Tibial artery (tissue), 4 donors: ENCODE measurements around the gene LTB.

Source experiments
- DNase-seq, 2 donors: peaks; one replicate each; pipeline ENCODE4 v3.0.0-alpha.2; 2019
- H3K27ac ChIP-seq, 2 donors: fragments of 200-600 bp; sonication (generic) in 1 of 2; 1 replicate in 1 of 2; 2 replicates in 1 of 2; pipeline ENCODE4 v1.5.1; 2018 to 2019; ENCODE audit warnings: mild to moderate bottlenecking in 1 of 2
- H3K27me3 ChIP-seq, 2 donors: fragments of 200-600 bp; sonication (generic) in 1 of 2; one replicate each; pipeline versions ENCODE4 v1.5.1 to v1.6.0; 2016 to 2019
- H3K36me3 ChIP-seq, 3 donors: fragments of 200-600 bp; sonication (generic) in 2 of 3; one replicate each; pipeline ENCODE4 v1.5.1; 2016 to 2019; ENCODE audit warnings: mild to moderate bottlenecking in 2 of 3
- H3K4me1 ChIP-seq, 4 donors: fragments of 200-600 bp; sonication (generic) in 2 of 4; 1 replicate in 3 of 4; 2 replicates in 1 of 4; pipeline ENCODE4 v1.5.1; 2016 to 2019
- H3K4me3 ChIP-seq, 2 donors: fragments of 200-600 bp; sonication (generic) in 1 of 2; 1 replicate in 1 of 2; 2 replicates in 1 of 2; pipeline ENCODE4 v1.5.1; 2018 to 2019; ENCODE audit warnings: mild to moderate bottlenecking in 2 of 2
- H3K9me3 ChIP-seq, 3 donors: fragments of 200-600 bp; sonication (generic) in 1 of 3; one replicate each; pipeline ENCODE4 v1.5.1; 2016 to 2019
- CTCF ChIP-seq, 2 experiments: fragments of 200-600 bp in 1 of 2; fragments of 450-650 bp in 1 of 2; IDR thresholded peaks; one replicate each; pipeline ENCODE4 v1.5.1; 2017 to 2019; ENCODE audit warnings: antibody characterized with exemption in 2 of 2, mild to moderate bottlenecking in 1 of 2, moderate library complexity in 1 of 2
- intact Hi-C: fragments of 100-400 bp; cut with DNase I; formaldehyde crosslinking; loops from one replicate; pipeline ENCODE4 v1.15.0; 2023; ENCODE audit warnings: low total_unique reads

The LTB gene

GRCh38 chr6:31567531-31568370 is 14.5 kb downstream of the LTB start:
- intact Hi-C loops = no loop called here
- Histone ChIP-seq H3K27me3 (peaks cover 0 to 36% of the 10 kb centered on the region in 2 donors), H3K4me3 (no peak overlapping the region), H3K4me1 (no peaks in the 10 kb centered on the region), H3K36me3 (no peaks in the 10 kb centered on the region), H3K27ac (no peak overlapping the region), H3K9me3 (no peaks in the 10 kb centered on the region)
- DNase-seq = no peak
- TF ChIP-seq CTCF (IDR thresholded peaks at IDR 0.05) = no peak

GRCh38 chr6:31560697-31561058 is 21.5 kb downstream of the LTB start:
- Histone ChIP-seq H3K27ac (no peak overlapping the region), H3K4me1 (peaks cover 0 to 25% (median 3%) of the 10 kb centered on the region in 4 donors), H3K4me3 (no peak overlapping the region), H3K27me3 (peaks cover 0 to 9% of the 10 kb centered on the region in 2 donors), H3K9me3 (no peaks in the 10 kb centered on the region), H3K36me3 (peaks cover 17 to 49% (median 27%) of the 10 kb centered on the region in 3 donors)
- DNase-seq = no peak
- intact Hi-C loops = no loop called here
- no peak for TF ChIP-seq CTCF (IDR thresholded peaks at IDR 0.05)

- intact Hi-C loops = no loop called here
- TF ChIP-seq CTCF (IDR thresholded peaks at IDR 0.05) = no peak
- Histone ChIP-seq H3K27ac (peak overlapping the region in 1 of 2 donors; percentile 13), H3K4me1 (peaks cover 0 to 25% (median 3%) of the 10 kb centered on the region in 4 donors), H3K27me3 (peaks cover 0 to 5% of the 10 kb centered on the region in 2 donors), H3K4me3 (no peak overlapping the region), H3K9me3 (no peaks in the 10 kb centered on the region), H3K36me3 (peaks cover 17 to 49% (median 27%) of the 10 kb centered on the region in 3 donors)
- peak; percentile 54 to 75 for DNase-seq
Measured at GRCh38 chr6:31559958-31560696, 22.1 kb downstream of the LTB start.

- Histone ChIP-seq H3K27me3 (peaks cover 0 to 4% of the 10 kb centered on the region in 2 donors), H3K27ac (peak overlapping the region in 1 of 2 donors; percentile 13), H3K9me3 (no peaks in the 10 kb centered on the region), H3K36me3 (peaks cover 17 to 49% (median 27%) of the 10 kb centered on the region in 3 donors), H3K4me3 (no peak overlapping the region), H3K4me1 (peaks cover 0 to 25% (median 3%) of the 10 kb centered on the region in 4 donors)
- TF ChIP-seq CTCF (IDR thresholded peaks at IDR 0.05) = no peak
- intact Hi-C loops = no loop called here
- DNase-seq = no peak
Measured at GRCh38 chr6:31559606-31559957, 22.6 kb downstream of the LTB start.

GRCh38 chr6:31558631-31559500 is 23.4 kb downstream of the LTB start:
- H3K36me3 ChIP-seq = peaks cover 17 to 53% (median 27%) of the 10 kb centered on the region in 3 donors
- H3K4me1 ChIP-seq = peaks cover 0 to 28% (median 3%) of the 10 kb centered on the region in 4 donors
- TF ChIP-seq CTCF (IDR thresholded peaks at IDR 0.05) = no peak
- H3K27me3 ChIP-seq = no peaks in the 10 kb centered on the region
- H3K9me3 ChIP-seq = no peaks in the 10 kb centered on the region
- no peak overlapping the region for H3K4me3 ChIP-seq
- DNase-seq = peak in 1 of 2 donors; percentile 35
- intact Hi-C loops = no loop called here
- no peak overlapping the region for H3K27ac ChIP-seq
